GM23248 (cell line): ENCODE data around the gene ANKH.

Experiments
- EZH2 ChIP-seq: fragments of 200-600 bp; sonication (generic); IDR thresholded peaks from 2 replicates; pipeline ENCODE4 v1.6.1; 2018; ENCODE audit warnings: antibody characterized with exemption, mild to moderate bottlenecking; ENCODE audit not compliant: insufficient read depth, poor library complexity, severe bottlenecking
- EZH2phosphoT487 ChIP-seq: fragments of 200-600 bp; sonication (generic); IDR thresholded peaks from 2 replicates; pipeline ENCODE4 v1.6.1; 2018; ENCODE audit warnings: antibody characterized with exemption, moderate library complexity, mild to moderate bottlenecking, low read depth; ENCODE audit not compliant: insufficient read depth

- no peak for TF ChIP-seq EZH2
- TF ChIP-seq EZH2phosphoT487 = no peak
These were observed 166.0 kb downstream of the ANKH start for GRCh38 chr5:14705556-14705955.
